ENCODE data around the gene KSR1. TPM values are rescaled to one million over a fixed set of nuclear protein-coding genes. Genes with fewer than 3 reads are reported as not detected.

The KSR1 gene
- total and polyA plus RNA-seq, 9 of the 15 experiments (the other 6 are each of a cell fraction or from before 2014, with no cell fraction given): 1.4 to 51.7 (median 18.4) TPM

DNA sequence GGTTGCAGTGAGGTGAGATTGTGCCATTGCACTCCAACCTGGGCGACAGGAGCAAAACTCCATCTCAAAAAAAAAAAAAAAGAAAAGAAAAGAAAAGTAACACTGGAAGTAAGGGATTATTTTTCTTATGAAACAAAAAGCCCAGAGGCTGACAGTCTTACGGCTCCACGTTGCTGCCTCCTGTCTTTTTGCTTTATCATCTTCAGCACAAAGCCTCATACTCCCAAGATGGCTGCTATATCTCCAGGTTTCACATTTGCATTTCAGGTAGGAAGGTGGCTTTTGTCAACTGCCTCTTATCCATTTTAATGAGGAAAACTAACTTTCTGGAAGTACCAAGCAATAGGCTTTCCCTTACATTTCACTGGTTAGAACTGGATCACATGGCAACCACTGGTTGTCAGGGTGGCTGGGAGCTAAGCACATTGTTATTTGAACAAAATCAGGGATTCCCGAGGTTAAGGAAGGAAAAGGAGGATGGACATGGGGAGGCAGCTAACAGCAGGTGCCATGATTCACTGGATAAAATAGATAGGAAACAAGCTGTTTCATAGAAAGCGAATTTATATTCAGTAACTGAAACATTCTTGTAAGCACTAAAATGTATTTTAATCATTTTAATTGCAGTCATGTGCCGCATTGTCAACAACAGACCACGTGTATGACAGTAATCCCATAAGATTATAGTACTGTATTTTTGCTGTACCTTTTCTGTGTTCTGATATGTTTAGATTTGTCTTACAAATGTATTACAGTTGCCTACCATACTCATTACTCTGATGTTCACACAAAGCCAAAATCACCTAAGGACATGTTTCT lies 58.6 kb downstream of the KSR1 start (continued):
- TF ChIP-seq RERE (CRISPR knock-in tag; IDR thresholded peaks at IDR 0.05; ENCODE audit: borderline replicate concordance) (no peak), CBX3 (IDR thresholded peaks at IDR 0.05; ENCODE audit: borderline replicate concordance in 1 of 2, low read length in 2 of 2) (no peak), AFF4 (CRISPR knock-in tag; IDR thresholded peaks at IDR 0.05) (no peak), CBFA2T2 (conservative IDR thresholded peaks at IDR 0.05) (no peak), MAFG (tag; conservative IDR thresholded peaks at IDR 0.05) (peak; percentile 48; the same call in 1 of the 2 replicates), GATAD2A (IDR thresholded peaks at IDR 0.05) (no peak), MCM7 (IDR thresholded peaks at IDR 0.05) (no peak), TRIM25 (IDR thresholded peaks at IDR 0.05; ENCODE audit: borderline replicate concordance) (no peak), CBFA2T3 (IDR thresholded peaks at IDR 0.05) (0 out of 2 replicates have a peak, but pooled peaks have one; percentile 4), NFE2 (IDR thresholded peaks at IDR 0.05; ENCODE audit: low read depth) (peak; percentile 78)
- TF ChIP-seq, protein P1, sequence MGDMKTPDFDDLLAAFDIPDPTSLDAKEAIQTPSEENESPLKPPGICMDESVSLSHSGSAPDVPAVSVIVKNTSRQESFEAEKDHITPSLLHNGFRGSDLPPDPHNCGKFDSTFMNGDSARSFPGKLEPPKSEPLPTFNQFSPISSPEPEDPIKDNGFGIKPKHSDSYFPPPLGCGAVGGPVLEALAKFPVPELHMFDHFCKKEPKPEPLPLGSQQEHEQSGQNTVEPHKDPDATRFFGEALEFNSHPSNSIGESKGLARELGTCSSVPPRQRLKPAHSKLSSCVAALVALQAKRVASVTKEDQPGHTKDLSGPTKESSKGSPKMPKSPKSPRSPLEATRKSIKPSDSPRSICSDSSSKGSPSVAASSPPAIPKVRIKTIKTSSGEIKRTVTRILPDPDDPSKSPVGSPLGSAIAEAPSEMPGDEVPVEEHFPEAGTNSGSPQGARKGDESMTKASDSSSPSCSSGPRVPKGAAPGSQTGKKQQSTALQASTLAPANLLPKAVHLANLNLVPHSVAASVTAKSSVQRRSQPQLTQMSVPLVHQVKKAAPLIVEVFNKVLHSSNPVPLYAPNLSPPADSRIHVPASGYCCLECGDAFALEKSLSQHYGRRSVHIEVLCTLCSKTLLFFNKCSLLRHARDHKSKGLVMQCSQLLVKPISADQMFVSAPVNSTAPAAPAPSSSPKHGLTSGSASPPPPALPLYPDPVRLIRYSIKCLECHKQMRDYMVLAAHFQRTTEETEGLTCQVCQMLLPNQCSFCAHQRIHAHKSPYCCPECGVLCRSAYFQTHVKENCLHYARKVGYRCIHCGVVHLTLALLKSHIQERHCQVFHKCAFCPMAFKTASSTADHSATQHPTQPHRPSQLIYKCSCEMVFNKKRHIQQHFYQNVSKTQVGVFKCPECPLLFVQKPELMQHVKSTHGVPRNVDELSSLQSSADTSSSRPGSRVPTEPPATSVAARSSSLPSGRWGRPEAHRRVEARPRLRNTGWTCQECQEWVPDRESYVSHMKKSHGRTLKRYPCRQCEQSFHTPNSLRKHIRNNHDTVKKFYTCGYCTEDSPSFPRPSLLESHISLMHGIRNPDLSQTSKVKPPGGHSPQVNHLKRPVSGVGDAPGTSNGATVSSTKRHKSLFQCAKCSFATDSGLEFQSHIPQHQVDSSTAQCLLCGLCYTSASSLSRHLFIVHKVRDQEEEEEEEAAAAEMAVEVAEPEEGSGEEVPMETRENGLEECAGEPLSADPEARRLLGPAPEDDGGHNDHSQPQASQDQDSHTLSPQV (IDR thresholded peaks at IDR 0.05): peak; percentile 81; the same call in 1 of the 2 replicates
